HepG2 (cell line): ENCODE data around the gene PLA2G2A. TPM values are rescaled to one million over a fixed set of nuclear protein-coding genes. Genes with fewer than 3 reads are reported as not detected.

Source experiments
- BHLHE40 ChIP-seq: IDR thresholded peaks from 2 replicates; pipeline ENCODE4 v1.6.1; 2011; ENCODE audit warnings: low read length, improper control_type of control experiment
- BORCS8-MEF2B ChIP-seq: sonication (generic); formaldehyde crosslinking; IDR thresholded peaks from 2 replicates; pipeline ENCODE4 v1.8.0; 2022; ENCODE audit warnings: mild to moderate bottlenecking, missing genetic modification reagents
- HNF4A ChIP-seq: sonication (generic); formaldehyde crosslinking; IDR thresholded peaks from 2 replicates; pipeline ENCODE4 v1.4.0; 2020; ENCODE audit warnings: missing genetic modification reagents
- MATR3 ChIP-seq: sonication (generic); formaldehyde crosslinking; IDR thresholded peaks from 2 replicates; pipeline ENCODE4 v1.4.0; 2020; ENCODE audit warnings: missing genetic modification reagents
- SAP130 ChIP-seq: IDR thresholded peaks from 2 replicates; pipeline ENCODE4 v1.6.1; 2016; ENCODE audit warnings: low read depth
- SUZ12 ChIP-seq: fragments of 150-350 bp; IDR thresholded peaks from 2 replicates; pipeline ENCODE4 v1.6.1; 2014; ENCODE audit warnings: low read depth, low read length
- ZBTB21 ChIP-seq: sonication (generic); formaldehyde crosslinking; IDR thresholded peaks from 2 replicates; pipeline ENCODE4 v1.4.0; 2020; ENCODE audit warnings: missing genetic modification reagents
- ZBTB4 ChIP-seq: sonication (generic); formaldehyde crosslinking; IDR thresholded peaks from 2 replicates; pipeline ENCODE4 v1.4.0; 2020; ENCODE audit warnings: missing genetic modification reagents, mild to moderate bottlenecking, borderline replicate concordance
- ZNF253 ChIP-seq: sonication (generic); formaldehyde crosslinking; IDR thresholded peaks from 2 replicates; pipeline ENCODE4 v1.8.0; 2022; ENCODE audit warnings: mild to moderate bottlenecking, missing genetic modification reagents, borderline replicate concordance
- ZNF260 ChIP-seq: sonication (generic); formaldehyde crosslinking; IDR thresholded peaks from 2 replicates; pipeline ENCODE4 v1.4.0; 2020; ENCODE audit warnings: missing genetic modification reagents, low read depth, mild to moderate bottlenecking, borderline replicate concordance
- ZNF331 ChIP-seq: sonication (generic); formaldehyde crosslinking; IDR thresholded peaks from 2 replicates; pipeline ENCODE4 v1.4.0; 2020; ENCODE audit warnings: missing genetic modification reagents
- ZNF383 ChIP-seq: sonication (generic); formaldehyde crosslinking; IDR thresholded peaks from 2 replicates; pipeline ENCODE4 v1.4.0; 2020; ENCODE audit warnings: missing genetic modification reagents, mild to moderate bottlenecking, borderline replicate concordance
- ZNF609 ChIP-seq: sonication (generic); formaldehyde crosslinking; IDR thresholded peaks from 2 replicates; pipeline ENCODE4 v1.4.0; 2020; ENCODE audit warnings: mild to moderate bottlenecking, missing genetic modification reagents, borderline replicate concordance
- ZNF816 ChIP-seq: sonication (generic); formaldehyde crosslinking; IDR thresholded peaks from 2 replicates; pipeline ENCODE4 v1.8.0; 2022; ENCODE audit warnings: missing genetic modification reagents, mild to moderate bottlenecking, borderline replicate concordance
- polyA plus RNA-seq, 8 experiments: library from polyadenylated mRNA; depleted of rRNA in 3 of 8; stranded (reverse) in 7 of 8; unstranded in 1 of 8; fragments of >200 nt; fragmentation: Illumina TruSeq in 4 of 8; extraction: Trizol in 4 of 8; gene quantifications; 2 replicates each; pipeline versions ENCODE4 v1.2.1 to v1.2.3, GENCODE V29; 2011 to 2016; ENCODE audit warnings: low read depth in 4 of 8, missing spikeins in 1 of 8, mixed read lengths in 1 of 8; ENCODE audit not compliant: insufficient read depth in 1 of 8
- total RNA-seq, 5 experiments: library from RNA; depleted of rRNA; stranded (reverse); fragments of >200 nt; fragmentation: Illumina TruSeq; extraction: Trizol; gene quantifications; 2 replicates each; pipeline ENCODE4 v1.2.3, GENCODE V29; 2016; ENCODE audit warnings: low read depth in 1 of 5
- TF ChIP-seq, protein P1 (sequence below): sonication (generic); formaldehyde crosslinking; IDR thresholded peaks from 2 replicates; pipeline ENCODE4 v1.5.1; 2020; ENCODE audit warnings: missing genetic modification reagents, mild to moderate bottlenecking, borderline replicate concordance
- TF ChIP-seq, protein P2 (sequence below): sonication (generic); formaldehyde crosslinking; IDR thresholded peaks from 2 replicates; pipeline ENCODE4 v1.4.0; 2020; ENCODE audit warnings: low read depth, missing genetic modification reagents
- TF ChIP-seq, protein P3 (sequence below): sonication (generic); formaldehyde crosslinking; IDR thresholded peaks from 2 replicates; pipeline ENCODE4 v1.8.0; 2022; ENCODE audit warnings: missing genetic modification reagents, low read depth, mild to moderate bottlenecking, borderline replicate concordance

The PLA2G2A gene
- total and polyA plus RNA-seq, 2 of the 13 experiments (the other 11 are each of a cell fraction or from before 2014, with no cell fraction given), result 0.35 to 30.3 TPM

- TF ChIP-seq ZNF609 (CRISPR knock-in tag) (peak; percentile 86), HNF4A (CRISPR knock-in tag) (peak; percentile 87), ZNF383 (CRISPR knock-in tag) (no peak), ZNF331 (CRISPR knock-in tag) (peak; percentile 94), ZNF253 (CRISPR knock-in tag) (no peak), ZBTB4 (no peak), BORCS8-MEF2B (CRISPR knock-in tag) (no peak), SUZ12 (no peak), SAP130 (CRISPR knock-in tag) (peak; percentile 92), BHLHE40 (0 out of 2 replicates have a peak, but pooled peaks have one; percentile 38), MATR3 (CRISPR knock-in tag) (no peak), ZBTB21 (CRISPR knock-in tag) (peak; percentile 47; the same call in 1 of the 2 replicates), ZNF816 (CRISPR knock-in tag) (no peak), ZNF260 (CRISPR knock-in tag) (no peak)
- TF ChIP-seq, protein P1, sequence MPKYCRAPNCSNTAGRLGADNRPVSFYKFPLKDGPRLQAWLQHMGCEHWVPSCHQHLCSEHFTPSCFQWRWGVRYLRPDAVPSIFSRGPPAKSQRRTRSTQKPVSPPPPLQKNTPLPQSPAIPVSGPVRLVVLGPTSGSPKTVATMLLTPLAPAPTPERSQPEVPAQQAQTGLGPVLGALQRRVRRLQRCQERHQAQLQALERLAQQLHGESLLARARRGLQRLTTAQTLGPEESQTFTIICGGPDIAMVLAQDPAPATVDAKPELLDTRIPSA (CRISPR knock-in tag), result no peak
- TF ChIP-seq, protein P2, sequence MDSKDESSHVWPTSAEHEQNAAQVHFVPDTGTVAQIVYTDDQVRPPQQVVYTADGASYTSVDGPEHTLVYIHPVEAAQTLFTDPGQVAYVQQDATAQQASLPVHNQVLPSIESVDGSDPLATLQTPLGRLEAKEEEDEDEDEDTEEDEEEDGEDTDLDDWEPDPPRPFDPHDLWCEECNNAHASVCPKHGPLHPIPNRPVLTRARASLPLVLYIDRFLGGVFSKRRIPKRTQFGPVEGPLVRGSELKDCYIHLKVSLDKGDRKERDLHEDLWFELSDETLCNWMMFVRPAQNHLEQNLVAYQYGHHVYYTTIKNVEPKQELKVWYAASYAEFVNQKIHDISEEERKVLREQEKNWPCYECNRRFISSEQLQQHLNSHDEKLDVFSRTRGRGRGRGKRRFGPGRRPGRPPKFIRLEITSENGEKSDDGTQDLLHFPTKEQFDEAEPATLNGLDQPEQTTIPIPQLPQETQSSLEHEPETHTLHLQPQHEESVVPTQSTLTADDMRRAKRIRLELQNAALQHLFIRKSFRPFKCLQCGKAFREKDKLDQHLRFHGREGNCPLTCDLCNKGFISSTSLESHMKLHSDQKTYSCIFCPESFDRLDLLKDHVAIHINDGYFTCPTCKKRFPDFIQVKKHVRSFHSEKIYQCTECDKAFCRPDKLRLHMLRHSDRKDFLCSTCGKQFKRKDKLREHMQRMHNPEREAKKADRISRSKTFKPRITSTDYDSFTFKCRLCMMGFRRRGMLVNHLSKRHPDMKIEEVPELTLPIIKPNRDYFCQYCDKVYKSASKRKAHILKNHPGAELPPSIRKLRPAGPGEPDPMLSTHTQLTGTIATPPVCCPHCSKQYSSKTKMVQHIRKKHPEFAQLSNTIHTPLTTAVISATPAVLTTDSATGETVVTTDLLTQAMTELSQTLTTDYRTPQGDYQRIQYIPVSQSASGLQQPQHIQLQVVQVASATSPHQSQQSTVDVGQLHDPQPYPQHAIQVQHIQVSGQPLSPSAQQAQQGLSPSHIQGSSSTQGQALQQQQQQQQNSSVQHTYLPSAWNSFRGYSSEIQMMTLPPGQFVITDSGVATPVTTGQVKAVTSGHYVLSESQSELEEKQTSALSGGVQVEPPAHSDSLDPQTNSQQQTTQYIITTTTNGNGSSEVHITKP, result no peak
- TF ChIP-seq, protein P3, sequence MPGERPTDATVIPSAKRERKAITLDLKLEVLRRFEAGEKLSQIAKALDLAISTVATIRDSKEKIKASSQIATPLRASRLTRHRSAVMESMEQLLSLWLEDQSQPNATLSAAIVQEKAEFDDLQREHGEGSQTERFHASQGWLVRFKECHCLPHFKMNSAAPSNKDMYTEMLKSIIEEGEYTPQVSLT, result no peak
These were observed 8.3 kb upstream of the PLA2G2A start (continued) for GRCh38 chr1:19987719-19988118.
